NB4 (cell line): Measurements from ENCODE around the gene ZNF182.

Experiments used
- CTCF ChIP-seq: IDR thresholded peaks from one replicate; pipeline ENCODE4 v1.5.1; 2012; ENCODE audit warnings: low read depth, low read length
- MAX ChIP-seq: IDR thresholded peaks from 2 replicates; pipeline ENCODE4 v1.6.1; 2011; ENCODE audit warnings: low read depth, low read length
- MYC ChIP-seq: IDR thresholded peaks from 2 replicates; pipeline ENCODE4 v1.6.1; 2011; ENCODE audit warnings: low read depth, low read length
- POLR2A ChIP-seq: IDR thresholded peaks from 2 replicates; pipeline ENCODE4 v1.6.1; 2011; ENCODE audit warnings: mild to moderate bottlenecking; ENCODE audit not compliant: insufficient read length; ENCODE audit errors: extremely low read depth

- no peak for TF ChIP-seq CTCF
- no peak for TF ChIP-seq POLR2A
- TF ChIP-seq MYC, result no peak
- no peak for TF ChIP-seq MAX
Observed at GRCh38 chrX:48045410-48046311, 41.9 kb upstream of the ZNF182 start.
